GM04503 (cell line): Measurements from ENCODE around the gene ADGRA3.
"Not testable (repeated sequence)": the region's sequence is repeated elsewhere in the genome, so short reads cannot be mapped to it uniquely, and the experiment has no call there.

ENCODE experiments used
- DNase-seq: peaks from one replicate; pipeline ENCODE4 v3.0.0-alpha.2; 2012; ENCODE audit warnings: low read depth

The ADGRA3 gene

DNA sequence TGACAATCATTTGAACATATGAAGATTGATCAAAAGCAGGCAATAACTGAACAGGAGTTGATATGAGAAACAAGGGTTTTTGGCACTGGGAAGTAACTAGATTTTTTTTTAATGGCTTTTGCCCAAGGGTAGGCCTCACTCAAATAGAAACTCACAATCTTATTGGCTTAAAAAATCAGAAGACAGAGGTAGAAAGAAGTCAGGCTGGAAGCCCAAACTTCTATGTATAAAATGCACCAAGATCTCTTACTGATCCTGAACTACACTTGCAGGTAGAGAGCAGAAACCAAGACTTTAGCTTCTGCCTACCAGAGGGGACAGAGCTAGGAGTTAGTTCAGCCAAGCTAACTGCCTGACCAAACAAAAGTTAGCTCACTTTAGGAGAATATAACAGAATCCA, 74.9 kb downstream of the ADGRA3 start:
- DNase-seq = no peak

DNA sequence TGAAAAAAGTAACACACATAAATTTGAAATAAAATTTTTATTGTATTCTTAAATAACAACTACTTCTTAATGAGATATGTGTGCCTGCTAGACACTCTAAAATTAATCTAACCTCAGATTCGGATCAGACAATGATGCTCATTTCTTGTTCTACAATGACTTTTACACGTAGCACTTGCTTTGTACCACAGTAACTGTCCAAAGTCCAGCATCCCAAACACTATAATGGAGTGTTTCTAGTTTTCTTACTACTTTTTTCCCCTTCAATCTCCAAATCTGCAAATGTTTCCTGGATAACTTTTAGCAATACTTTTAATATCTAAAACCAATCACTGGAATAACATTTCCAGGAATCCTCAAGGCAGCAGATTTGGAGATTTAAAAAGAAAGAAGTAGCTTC, 75.9 kb downstream of the ADGRA3 start:
- DNase-seq = no peak

DNA sequence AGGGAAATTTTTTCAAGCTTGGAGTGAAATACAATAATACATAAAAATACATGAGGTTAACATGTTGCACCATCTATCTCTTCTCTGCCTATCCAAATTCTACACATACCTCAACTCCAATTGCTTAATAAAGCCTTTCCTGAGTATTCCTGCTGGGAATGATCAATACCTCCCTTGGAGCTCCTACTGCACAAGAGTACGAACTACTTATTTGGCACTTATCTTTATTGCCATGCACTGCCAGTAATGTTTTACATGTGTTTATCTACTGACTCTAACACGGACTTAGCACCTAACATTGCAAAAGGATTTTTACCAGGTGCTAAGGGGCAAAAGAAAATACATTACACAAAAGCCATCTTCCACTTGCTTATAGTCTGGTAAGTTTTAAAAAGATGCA, 80.2 kb downstream of the ADGRA3 start:
- DNase-seq = no peak

DNA sequence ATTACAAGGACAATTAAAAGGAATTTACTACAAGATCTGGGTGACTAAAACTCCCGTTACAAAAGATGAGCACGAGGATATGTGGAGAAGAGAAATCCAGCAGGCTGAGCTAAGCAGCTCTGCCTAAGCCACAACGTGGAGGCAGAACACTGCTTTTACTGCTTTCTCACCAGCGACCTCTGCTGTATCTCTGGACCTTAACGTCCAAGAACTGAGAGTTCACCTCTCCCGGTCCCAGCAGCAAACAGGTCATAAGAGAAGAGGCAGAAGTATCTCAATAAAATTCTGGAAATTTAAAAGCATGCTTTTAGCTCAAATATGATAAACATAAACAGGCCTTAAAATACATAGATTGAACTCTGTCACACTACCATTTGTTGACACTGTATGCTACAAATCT, 81.0 kb downstream of the ADGRA3 start:
- no peak for DNase-seq

DNA sequence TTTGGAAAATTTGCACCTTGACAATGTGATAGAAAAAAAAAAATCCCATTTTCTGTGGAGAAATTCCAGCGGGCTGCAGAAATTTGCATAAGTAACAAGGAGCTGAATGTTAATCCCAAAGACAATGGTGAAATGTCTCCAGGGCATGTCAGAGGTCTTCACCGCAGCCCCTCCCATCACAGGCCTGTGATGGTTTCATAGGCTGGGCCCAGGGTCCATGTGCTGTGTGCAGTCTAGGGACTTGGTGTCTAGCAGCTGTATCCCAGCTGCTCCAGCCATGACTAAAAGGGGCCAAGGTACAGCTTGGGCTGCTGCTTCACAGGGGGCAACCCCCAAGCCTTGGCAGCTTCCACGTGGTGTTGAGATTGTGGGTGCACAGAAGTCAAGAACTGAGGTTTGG, 85.2 kb downstream of the ADGRA3 start:
- no peak for DNase-seq

DNA sequence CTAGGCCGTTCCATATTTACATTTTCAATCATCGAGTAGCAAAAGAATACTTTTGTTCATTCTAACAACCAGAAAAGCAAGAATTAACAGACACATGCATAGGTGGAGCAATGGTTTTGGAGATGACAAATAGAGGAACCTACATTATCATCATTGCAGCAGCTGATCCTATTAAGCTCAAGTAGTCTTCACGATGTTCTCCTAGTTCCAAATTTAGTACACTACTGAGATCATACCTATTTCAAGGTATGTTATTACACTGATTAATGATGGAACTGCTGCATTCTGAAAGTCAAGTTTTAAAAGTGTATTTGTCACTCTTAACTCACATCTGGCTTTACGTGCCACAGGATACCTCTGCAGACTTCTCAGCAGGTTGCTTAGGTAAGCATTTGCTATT, 87.4 kb downstream of the ADGRA3 start:
- no peak for DNase-seq

DNA sequence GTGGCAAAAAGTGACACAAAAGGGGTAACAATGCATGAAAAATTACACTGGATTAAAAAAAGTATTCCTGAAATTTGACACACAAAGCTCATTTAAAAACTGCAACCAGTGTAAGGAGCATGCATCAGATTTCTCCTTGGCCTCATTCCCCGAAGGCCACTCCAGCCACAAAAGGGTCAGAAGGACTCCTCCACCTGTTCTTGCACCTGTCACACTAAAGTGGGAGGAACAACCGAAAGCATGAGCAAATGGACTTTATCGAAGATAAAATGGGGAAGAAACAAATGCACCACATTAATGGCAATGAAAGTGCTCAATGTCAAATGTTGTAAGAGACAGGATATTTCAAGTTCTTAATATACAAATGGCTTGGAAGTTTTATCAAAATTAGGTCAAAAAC, 88.2 kb downstream of the ADGRA3 start:
- DNase-seq = no peak

DNA sequence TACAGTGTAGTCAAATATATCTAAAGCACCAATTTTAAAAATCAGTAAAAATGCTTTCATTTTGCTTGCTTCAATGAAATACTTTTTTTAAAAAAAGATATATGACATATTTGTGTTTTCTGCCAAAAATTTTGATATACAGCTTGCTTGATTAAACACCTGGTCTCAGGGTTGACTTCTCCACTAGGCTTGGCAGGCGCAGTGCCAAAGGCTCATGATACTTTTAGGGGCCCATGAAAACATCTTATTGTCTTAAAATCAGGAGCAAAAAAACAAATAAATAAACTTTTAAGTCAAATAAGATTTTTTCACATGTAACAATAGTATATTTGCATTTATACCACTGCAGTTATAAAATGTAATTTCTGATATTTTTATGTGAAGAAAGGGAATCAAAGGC, 95.6 kb downstream of the ADGRA3 start:
- no peak for DNase-seq

DNA sequence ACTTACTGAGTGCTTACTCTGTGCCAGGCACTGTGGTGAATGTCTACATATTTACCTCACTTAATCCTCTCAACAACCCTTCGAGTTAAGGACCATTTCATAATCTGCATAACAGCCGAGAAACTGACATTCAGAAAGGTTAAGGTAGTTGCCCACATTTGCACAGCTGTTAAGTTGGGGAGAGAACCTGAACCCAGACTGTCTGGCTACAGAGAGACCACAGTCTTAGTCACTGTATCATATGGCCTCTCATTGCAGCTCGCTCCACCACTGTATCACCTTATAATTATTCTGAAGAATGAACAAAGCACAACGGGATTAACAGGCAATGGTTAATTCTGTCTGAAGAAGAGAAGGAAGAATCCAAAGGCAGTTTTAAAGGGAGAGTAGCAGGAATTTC, 98.5 kb downstream of the ADGRA3 start:
- no peak for DNase-seq

DNA sequence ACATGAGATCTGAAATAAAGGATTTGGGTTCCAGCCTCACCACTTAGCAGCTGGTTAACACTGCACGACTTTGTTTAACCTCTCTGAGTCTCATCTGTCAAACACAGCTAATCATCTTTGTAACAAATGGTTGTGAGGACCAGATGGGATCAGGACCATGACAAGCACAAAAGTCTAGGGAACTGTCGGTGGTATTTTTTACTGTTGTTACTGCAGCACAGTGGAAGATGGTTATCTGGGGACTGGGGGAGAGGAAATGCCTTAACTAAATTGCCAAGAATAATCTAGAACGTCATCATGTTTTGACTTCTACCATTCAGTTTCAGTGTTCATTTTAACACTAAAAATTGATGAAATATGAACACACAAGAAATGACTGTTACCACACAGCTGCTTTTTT, 99.5 kb downstream of the ADGRA3 start:
- no peak for DNase-seq

DNA sequence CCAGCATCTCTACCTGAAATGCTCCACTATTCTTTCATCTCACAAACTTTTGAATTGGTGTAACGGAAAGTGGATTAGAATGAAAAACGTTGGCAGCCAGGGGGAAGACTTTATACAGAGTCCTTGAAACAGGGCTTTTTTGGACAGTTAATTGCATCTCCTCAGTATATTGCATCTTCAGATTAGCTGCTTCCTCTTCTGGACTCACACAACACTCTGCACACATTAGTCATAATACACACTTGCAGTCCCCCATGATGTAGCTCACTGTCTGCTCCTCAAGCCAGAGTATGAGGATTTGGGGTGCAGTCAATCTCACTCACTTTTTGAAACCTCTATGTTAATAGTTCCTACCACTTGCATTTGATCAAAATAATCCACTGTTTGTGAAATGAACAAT, 101.0 kb downstream of the ADGRA3 start:
- DNase-seq = no peak

DNA sequence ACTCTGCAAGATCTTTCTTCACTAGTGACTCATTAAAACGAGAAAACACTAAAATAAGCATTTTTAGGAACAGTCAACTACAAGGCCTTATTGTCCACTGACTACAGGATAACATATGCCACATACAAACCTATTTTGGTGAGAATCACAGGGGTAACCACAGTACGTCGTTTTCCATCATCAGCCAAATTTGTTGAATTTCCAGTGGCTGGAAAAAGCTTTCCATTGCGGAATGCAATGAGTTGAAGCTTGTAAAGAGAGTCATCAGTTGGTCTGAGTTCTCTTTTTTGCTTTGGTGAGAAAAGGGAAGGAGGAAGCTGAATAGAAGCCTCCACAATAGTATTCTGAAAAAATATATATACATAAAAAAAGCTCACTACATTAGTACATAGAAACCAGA, 102.4 kb downstream of the ADGRA3 start:
- DNase-seq = no peak

DNA sequence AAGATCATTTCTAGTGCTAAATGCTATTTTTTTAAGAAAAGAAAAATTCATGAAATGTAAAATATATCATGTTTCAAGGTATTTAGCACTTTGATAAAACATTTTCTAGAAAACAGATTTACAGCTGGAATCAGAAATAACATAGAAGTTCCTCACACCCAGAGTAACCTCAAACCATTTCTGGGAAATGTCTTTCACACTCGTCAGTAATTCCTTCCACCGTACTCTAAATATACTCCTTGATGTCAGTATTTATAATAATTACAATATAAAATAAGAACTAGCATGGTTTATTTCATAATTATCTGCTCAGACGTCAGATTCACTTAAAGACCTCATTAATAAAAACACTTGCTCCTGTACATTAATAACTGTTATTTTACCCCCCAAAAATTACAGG, 103.9 kb downstream of the ADGRA3 start:
- DNase-seq = no peak

DNA sequence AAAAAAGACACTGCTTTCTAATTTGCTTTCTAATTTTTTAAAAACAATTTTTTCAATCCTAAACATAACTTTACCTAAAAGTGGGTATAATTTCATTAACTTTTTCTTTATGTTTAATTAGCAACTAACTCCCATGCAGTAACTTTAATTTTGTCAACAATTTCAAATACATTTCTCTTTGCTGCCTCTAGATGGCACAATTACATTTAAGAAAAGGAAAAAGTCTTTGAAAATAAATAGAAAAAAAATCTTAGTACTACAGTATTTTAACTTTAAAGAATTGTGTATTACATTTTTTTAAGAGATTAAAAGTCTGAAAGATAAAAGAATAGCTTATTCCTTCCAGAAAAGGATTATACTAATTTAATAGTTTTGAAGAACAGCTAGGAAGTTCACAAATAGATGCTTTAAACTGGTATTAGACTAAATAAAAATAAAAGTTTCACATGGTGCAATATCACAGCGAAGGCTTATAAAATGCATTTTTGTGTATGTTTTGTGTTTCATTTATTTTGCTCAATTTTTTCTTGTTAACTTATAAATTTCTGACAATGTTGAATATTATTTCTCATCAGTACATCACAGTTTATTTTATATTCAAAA, 105.1 kb downstream of the ADGRA3 start:
- no peak for DNase-seq

DNA sequence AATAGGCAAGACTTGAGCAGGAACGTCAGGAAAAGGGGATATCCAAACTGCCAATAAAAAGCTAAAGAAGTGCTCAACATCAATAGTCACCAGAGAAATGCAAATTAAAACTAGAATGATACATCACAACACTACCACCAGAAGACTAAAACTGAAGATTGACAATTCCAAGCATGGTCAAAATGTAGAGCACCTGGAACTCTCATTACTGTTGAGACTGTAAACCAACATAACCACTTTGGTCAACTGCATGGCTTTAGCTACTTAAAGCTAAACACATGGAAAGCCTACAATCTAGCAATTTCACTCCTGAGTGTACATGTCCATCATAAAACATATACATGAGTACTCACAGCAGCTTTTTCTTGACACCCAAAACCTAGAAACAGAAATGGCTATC, 107.4 kb downstream of the ADGRA3 start:
- no peak for DNase-seq

DNA sequence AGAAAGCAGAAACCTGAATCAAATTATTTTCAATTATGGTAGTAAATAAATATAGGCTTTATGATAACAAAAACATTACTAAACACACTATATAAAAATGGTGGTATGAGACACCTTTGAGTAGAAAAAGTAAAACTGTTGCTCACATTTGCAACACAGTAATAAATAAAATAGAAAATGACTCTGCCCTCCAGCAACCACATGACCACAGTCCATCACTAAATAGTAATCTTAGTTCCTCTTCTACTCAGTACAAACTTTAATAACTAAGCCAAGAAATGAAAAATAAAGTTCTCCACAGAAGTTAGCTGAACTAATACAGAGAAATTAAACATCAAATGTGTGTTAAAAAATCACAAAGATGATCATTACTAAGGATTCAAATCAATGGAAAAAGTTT, 108.5 kb downstream of the ADGRA3 start:
- DNase-seq = no peak

DNA sequence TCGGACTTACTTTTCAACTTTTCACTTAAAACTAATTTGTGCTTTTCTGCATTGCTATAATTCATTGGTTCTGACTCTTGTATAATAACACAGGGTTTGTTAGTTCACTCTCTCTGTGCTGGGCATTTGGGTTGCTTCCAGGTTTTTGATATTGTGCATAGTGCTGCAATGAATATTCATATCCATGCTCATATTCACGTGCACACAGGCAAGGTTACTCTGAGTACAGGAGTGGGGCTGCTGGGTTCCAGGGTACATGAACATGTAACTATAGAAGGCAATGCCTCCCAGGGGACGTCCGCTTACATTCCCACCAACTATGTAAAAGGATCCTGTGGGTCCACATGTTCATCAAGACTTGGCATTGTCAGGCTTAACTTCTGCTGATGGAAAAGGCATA, 117.2 kb downstream of the ADGRA3 start:
- no peak for DNase-seq

DNA sequence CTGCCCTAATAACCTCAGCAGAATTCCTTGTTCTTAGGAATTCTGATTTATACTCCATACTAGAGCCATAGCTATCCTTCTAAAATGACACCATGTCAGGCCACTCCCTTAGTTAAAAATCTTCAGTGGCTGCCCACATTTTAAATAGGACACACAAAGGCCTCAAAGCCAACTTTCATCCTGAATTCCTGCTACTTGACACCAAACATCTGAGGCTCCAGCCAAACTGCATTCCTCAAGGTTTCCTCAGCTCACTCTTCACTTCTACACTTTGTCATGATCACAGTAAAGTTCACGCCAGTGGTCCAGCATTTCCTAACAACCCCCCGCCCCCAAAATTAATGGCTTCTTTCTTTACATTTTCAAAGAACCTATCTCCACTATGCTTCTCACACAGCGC, 124.3 kb downstream of the ADGRA3 start:
- DNase-seq = peak; percentile 22

DNA sequence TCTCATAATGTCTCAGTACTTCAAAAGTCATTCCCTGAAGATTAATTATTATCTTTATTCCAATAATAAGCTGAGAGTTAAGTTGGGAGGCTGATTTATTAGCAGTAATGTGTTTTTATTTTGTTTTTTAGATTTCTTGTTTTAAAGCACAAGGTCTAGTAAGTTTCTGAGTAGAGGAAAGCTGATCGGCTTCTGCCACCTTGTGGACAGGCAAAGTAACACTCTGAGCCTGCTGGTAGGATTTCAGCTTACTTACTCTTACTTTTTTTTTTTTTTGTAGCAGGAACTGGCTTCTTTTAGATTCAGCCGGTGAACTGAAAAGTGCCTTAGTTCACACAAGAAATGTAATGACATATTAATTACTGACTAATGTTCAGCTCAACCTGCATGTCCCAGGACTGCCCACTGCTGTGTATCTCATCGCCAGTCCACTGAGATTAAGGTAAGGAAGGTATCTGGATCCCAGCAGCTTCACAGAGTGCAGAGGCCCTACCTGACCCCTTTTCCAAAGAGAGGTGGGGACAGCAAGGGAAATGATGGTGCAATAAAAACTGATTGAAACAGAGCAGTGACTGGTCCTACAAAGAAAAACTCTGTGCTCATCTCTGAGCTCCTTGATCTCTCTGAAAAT, 126.5 kb downstream of the ADGRA3 start:
- DNase-seq = peak; percentile 14

DNA sequence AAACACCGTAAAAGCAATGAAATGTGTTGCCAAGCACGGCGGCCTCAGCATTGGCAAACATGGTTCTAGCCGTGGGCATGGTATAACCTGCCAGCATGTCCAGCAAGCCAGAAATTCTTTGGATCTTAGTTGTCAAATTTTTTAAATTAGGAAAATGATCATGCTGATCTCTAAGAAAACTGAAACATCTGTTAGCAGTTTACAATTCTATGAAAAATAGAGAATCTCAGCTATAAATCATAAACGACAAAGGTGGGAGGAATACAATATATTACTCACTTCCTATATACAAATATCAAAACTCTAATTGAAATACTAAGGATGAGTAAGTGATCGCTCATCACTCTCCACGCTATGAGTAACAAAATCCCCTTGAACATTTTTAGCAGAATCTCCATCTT, 130.3 kb downstream of the ADGRA3 start:
- no peak for DNase-seq

DNA sequence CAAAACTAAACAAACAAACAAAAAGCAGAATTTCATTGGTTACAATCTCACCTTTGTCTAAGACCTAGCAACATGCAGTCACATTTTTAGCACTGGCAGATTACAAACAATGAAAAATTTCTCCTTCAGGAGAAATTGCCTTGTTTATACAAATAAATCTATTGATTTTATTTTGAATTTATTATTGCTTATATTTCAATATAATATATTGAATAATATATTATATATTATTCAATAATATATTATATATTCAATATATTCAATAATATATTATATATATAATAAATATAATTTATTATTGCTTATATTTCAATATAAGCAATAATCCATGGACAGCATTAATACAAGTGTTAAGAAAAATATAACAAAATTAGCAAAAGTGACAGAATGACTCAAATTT, 131.7 kb downstream of the ADGRA3 start:
- no peak for DNase-seq

DNA sequence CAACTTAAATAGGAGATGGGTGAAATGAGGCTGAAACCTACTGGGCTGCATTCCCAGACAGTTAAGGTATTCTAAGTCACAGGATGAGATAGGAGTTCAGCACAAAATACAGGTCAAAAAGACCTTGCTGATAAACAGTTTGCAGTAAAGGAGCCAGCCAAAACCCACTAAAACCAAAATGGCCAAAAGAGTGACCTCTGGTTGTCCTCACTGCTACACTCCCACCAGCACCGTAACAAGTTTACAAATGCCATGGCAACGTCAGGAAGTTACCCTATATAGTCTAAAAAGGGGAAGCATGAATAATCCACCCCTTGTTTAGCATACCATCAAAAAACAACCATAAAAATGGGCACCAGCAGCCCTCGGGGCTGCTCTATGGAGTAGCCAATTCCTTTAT, 133.7 kb downstream of the ADGRA3 start:
- DNase-seq = not testable (repeated sequence)

DNA sequence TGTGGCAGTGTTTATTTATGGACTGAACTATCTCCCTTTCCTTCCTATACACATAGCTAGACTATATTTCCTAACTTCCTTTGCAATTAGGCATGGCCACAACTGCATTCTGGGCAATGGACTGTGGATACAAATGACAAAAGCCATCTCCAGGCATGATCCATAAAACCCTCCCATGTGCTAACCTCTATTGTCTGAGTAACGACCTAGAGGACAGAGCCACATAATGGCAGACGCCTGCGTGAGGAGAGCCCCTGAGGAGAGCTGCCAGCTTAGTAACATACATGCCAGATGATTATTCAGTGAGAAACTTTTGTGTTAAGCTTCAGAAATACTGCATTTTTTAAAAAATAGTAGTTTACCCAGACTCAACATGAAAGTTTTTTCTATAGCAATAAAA, 142.9 kb downstream of the ADGRA3 start:
- DNase-seq = no peak

DNA sequence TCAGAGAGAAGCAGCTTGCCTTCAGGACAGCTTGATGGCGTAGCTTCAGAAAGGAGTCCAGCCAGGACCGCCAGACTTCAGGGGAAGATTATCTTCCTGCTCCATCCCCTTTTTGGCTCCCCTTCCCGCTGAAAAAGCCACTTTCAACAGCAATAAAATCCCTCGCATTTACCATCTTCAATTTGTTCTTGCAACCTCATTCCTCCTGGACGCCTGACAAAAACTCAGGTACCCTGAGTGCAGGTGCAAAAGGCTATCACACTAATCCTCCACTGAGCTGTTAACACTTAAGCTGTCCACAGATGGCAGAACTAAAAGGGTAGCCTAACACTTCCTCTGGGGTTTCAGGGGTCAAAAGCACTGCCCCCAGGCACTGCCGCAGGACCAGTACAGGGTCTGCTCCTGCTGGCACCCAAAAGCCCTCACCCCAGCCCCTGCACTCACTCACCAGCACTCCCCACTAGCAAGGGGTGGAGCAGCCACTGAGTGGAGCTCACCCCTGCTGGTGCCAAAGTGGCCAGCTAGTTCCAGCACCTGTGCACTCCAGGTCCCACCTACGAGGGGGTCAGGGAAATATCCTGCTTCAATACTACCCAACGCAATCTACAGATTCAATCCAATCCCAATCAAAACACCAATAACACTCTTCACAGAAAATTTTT, 145.8 kb downstream of the ADGRA3 start:
- no peak for DNase-seq
